Vagina (tissue), 2 donors: ENCODE results near the gene B9D1.

ENCODE experiments used
- CTCF ChIP-seq, 3 experiments: fragments of 450-650 bp in 2 of 3; fragments of 200-600 bp in 1 of 3; sonication (generic) in 1 of 3; IDR thresholded peaks; one replicate each; pipeline ENCODE4 v1.5.1; 2017 to 2019; ENCODE audit warnings: antibody characterized with exemption in 3 of 3, mild to moderate bottlenecking in 2 of 3, moderate library complexity in 2 of 3
- POLR2AphosphoS5 ChIP-seq, 2 donors: sonication (generic); formaldehyde crosslinking; IDR thresholded peaks; one replicate each; pipeline ENCODE4 v1.9.0; 2017; ENCODE audit warnings: antibody characterized with exemption in 2 of 2, mild to moderate bottlenecking in 2 of 2, low read depth in 1 of 2; ENCODE audit not compliant: insufficient read depth in 1 of 2

GRCh38 chr17:19385521-19385983 is 23.0 kb upstream of the B9D1 start:
- TF ChIP-seq CTCF (IDR thresholded peaks at IDR 0.05) (no peak), POLR2AphosphoS5 (IDR thresholded peaks at IDR 0.05; ENCODE audit: insufficient read depth in 1 of 2, low read depth in 1 of 2) (no peak)
